WTC11 (cell line): ENCODE results near the gene ABCB10.

Source experiments
- CTCF ChIP-seq: fragments of 200-600 bp; IDR thresholded peaks from 2 replicates; pipeline ENCODE4 v1.8.0; 2022; ENCODE audit warnings: antibody characterized with exemption
- USF2 ChIP-seq: sonication (generic); formaldehyde crosslinking; IDR thresholded peaks from 2 replicates; pipeline ENCODE4 v1.8.1; 2023; ENCODE audit warnings: mild to moderate bottlenecking, missing genetic modification reagents, moderate library complexity
- ZBTB43 ChIP-seq: sonication (generic); formaldehyde crosslinking; IDR thresholded peaks from 2 replicates; pipeline ENCODE4 v1.8.1; 2023; ENCODE audit warnings: mild to moderate bottlenecking, missing genetic modification reagents

- no peak for TF ChIP-seq ZBTB43 (CRISPR knock-in tag)
- no peak for TF ChIP-seq USF2 (CRISPR knock-in tag)
- TF ChIP-seq CTCF, result no peak
Measured at GRCh38 chr1:229544587-229544986, 13.9 kb downstream of the ABCB10 start.
